NCI-H1694 treated with DMSO at 0.1 percent for 48 hours (cell line): ENCODE measurements around the gene SAMD4A.
"Not testable (repeated sequence)": the region's sequence is repeated elsewhere in the genome, so short reads cannot be mapped to it uniquely, and the experiment has no call there.

Experiments
- DNase-seq: peaks from one replicate; lab custom pipeline; 2025; lab: John Stamatoyannopoulos, UW

SAMD4A gene

GRCh38 chr14:54734966-54735365, 168.0 kb downstream of the SAMD4A start:
- no peak for DNase-seq

- DNase-seq, result no peak
Measured at GRCh38 chr14:54735424-54735823, 168.5 kb downstream of the SAMD4A start.

GRCh38 chr14:54737132-54737711, 170.3 kb downstream of the SAMD4A start:
- DNase-seq, result no peak

GRCh38 chr14:54738009-54738408, 171.1 kb downstream of the SAMD4A start:
- no peak for DNase-seq

- DNase-seq, result no peak
Measured at GRCh38 chr14:54739514-54739913, 172.6 kb downstream of the SAMD4A start.

- no peak for DNase-seq
Measured at GRCh38 chr14:54742492-54743350, 175.8 kb downstream of the SAMD4A start.

GRCh38 chr14:54743382-54743781, 176.5 kb downstream of the SAMD4A start:
- no peak for DNase-seq

- DNase-seq, result no peak
Measured at GRCh38 chr14:54746019-54746418, 179.1 kb downstream of the SAMD4A start.

GRCh38 chr14:54747616-54748015, 180.7 kb downstream of the SAMD4A start:
- DNase-seq, result no peak

- DNase-seq, result no peak
Measured at GRCh38 chr14:54749180-54749579, 182.3 kb downstream of the SAMD4A start.

- no peak for DNase-seq
Measured at GRCh38 chr14:54749727-54750126, 182.8 kb downstream of the SAMD4A start.

GRCh38 chr14:54752611-54753010, 185.7 kb downstream of the SAMD4A start:
- not testable (repeated sequence) for DNase-seq

- not testable (repeated sequence) for DNase-seq
Measured at GRCh38 chr14:54753396-54753795, 186.5 kb downstream of the SAMD4A start.

- no peak for DNase-seq
Measured at GRCh38 chr14:54754116-54754622, 187.2 kb downstream of the SAMD4A start.

GRCh38 chr14:54754623-54755386, 187.9 kb downstream of the SAMD4A start:
- no peak for DNase-seq

- DNase-seq, result no peak
Measured at GRCh38 chr14:54756656-54757392, 189.9 kb downstream of the SAMD4A start.

GRCh38 chr14:54758041-54758440, 191.1 kb downstream of the SAMD4A start:
- DNase-seq, result no peak

GRCh38 chr14:54759982-54760585, 193.2 kb downstream of the SAMD4A start:
- DNase-seq, result no peak

GRCh38 chr14:54760866-54761575, 194.1 kb downstream of the SAMD4A start:
- no peak for DNase-seq

GRCh38 chr14:54761835-54762234, 194.9 kb downstream of the SAMD4A start:
- DNase-seq, result no peak

- DNase-seq, result no peak
Measured at GRCh38 chr14:54762296-54762695, 195.4 kb downstream of the SAMD4A start.
